Karpas-422 (cell line): ENCODE results near the gene GCNT2. TPM values are rescaled to one million over a fixed set of nuclear protein-coding genes. Genes with fewer than 3 reads are reported as not detected.
"Not testable (repeated sequence)": the region's sequence is repeated elsewhere in the genome, so short reads cannot be mapped to it uniquely, and the experiment has no call there.

Experiments used
- DNase-seq: peaks from one replicate; pipeline ENCODE4 v3.0.0-alpha.2; 2015
- H2AFZ ChIP-seq: fragments of 200-600 bp; sonication (generic); 2 replicates; pipeline ENCODE4 v1.6.1; 2014; ENCODE audit warnings: antibody characterized with exemption, low read length, mixed read lengths
- H3K27ac ChIP-seq: fragments of 200-600 bp; sonication (generic); 2 replicates; pipeline ENCODE4 v1.5.1; 2014; ENCODE audit warnings: mild to moderate bottlenecking, low read length, moderate library complexity
- H3K27me3 ChIP-seq: fragments of 200-600 bp; sonication (generic); 2 replicates; pipeline ENCODE4 v1.6.1; 2014; ENCODE audit warnings: low read length, mixed read lengths
- H3K36me3 ChIP-seq: fragments of 200-600 bp; sonication (generic); 2 replicates; pipeline ENCODE4 v1.6.1; 2014; ENCODE audit warnings: low read length, mixed read lengths; ENCODE audit not compliant: insufficient read depth
- H3K4me1 ChIP-seq: fragments of 200-600 bp; sonication (generic); 2 replicates; pipeline ENCODE4 v1.6.1; 2014; ENCODE audit warnings: mild to moderate bottlenecking, low read length, mixed read lengths
- H3K4me2 ChIP-seq: fragments of 200-600 bp; sonication (generic); 2 replicates; pipeline ENCODE4 v1.6.1; 2014; ENCODE audit warnings: low read length, low read depth, mild to moderate bottlenecking; ENCODE audit not compliant: poor library complexity, severe bottlenecking
- H3K4me3 ChIP-seq: fragments of 200-600 bp; sonication (generic); 2 replicates; pipeline ENCODE4 v1.5.1; 2014; ENCODE audit warnings: mild to moderate bottlenecking, antibody characterized with exemption, low read length, mixed read lengths
- H3K79me2 ChIP-seq: fragments of 200-600 bp; sonication (generic); 2 replicates; pipeline ENCODE4 v1.6.1; 2014; ENCODE audit warnings: mild to moderate bottlenecking, low read length, mixed read lengths
- H3K9ac ChIP-seq: fragments of 200-600 bp; sonication (generic); 2 replicates; pipeline ENCODE4 v1.6.0; 2014; ENCODE audit warnings: low read length
- H3K9me2 ChIP-seq: fragments of 200-600 bp; sonication (generic), shearing (Covaris generic); replicated peaks from 2 replicates; pipeline ENCODE4 v1.6.0; 2014; ENCODE audit warnings: mild to moderate bottlenecking, low read length, moderate library complexity; ENCODE audit not compliant: insufficient read depth
- H3K9me3 ChIP-seq: fragments of 300-700, 200-600 bp; sonication (generic); 2 replicates; pipeline ENCODE4 v1.6.1; 2014; ENCODE audit warnings: low read length, mixed read lengths
- H4K20me1 ChIP-seq: fragments of 200-600 bp; sonication (generic); 2 replicates; pipeline ENCODE4 v1.6.1; 2014; ENCODE audit warnings: mild to moderate bottlenecking, antibody characterized with exemption, low read length, low read depth; ENCODE audit not compliant: insufficient read depth
- total RNA-seq: library from RNA; depleted of rRNA; stranded (reverse); fragments of >200 nt; shearing (Covaris generic); gene quantifications from 2 replicates; pipeline ENCODE4 v1.2.3, GENCODE V29; 2014; ENCODE audit warnings: low replicate concordance

Gene GCNT2
- total RNA-seq, 1 experiment from 2014 or later, result 21.3 TPM

DNA sequence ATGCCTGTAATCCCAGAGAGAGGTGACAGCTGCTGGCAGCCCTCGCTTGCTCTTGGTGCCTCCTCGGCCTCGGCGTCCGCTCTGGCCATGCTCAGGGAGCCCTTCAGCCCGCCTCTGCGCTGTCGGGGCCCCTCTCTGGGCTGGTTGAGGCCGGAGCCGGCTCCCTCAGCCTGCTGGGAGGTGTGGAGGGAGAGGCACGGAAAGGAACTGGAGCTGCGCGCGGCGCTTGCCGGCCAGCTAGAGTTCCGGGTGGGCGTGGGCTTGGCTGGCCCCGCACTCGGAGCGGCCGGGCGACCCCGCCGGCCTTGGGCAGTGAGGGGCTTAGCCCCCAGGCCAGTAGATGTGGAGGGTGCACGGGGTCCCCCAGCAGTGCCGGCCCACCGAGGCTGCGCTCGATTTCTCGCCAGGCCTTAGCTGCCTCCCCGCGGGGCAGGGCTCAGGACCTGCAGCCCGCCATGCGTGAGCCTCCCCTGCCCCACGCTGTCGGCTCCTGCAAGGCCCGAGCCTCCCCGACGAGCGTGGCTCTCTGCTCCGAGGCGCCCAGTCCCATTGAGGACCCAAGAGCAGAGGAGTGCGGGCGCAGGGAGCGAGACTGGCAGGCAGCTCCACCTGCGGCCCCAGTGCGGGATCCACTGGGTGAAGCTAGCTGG is 138.7 kb downstream of the GCNT2 start:
- Histone ChIP-seq H4K20me1 (no peaks in the 10 kb centered on the region), H3K4me2 (no peak overlapping the region), H3K9ac (no peak overlapping the region), H2AFZ (no peak overlapping the region), H3K4me3 (no peak overlapping the region), H3K4me1 (peaks cover 7% of the 10 kb centered on the region), H3K27me3 (no peaks in the 10 kb centered on the region), H3K9me3 (no peaks in the 10 kb centered on the region), H3K36me3 (no peaks in the 10 kb centered on the region), H3K79me2 (no peaks in the 10 kb centered on the region), H3K27ac (no peak overlapping the region), H3K9me2 (no peaks in the 10 kb centered on the region)
- DNase-seq, result no peak

DNA sequence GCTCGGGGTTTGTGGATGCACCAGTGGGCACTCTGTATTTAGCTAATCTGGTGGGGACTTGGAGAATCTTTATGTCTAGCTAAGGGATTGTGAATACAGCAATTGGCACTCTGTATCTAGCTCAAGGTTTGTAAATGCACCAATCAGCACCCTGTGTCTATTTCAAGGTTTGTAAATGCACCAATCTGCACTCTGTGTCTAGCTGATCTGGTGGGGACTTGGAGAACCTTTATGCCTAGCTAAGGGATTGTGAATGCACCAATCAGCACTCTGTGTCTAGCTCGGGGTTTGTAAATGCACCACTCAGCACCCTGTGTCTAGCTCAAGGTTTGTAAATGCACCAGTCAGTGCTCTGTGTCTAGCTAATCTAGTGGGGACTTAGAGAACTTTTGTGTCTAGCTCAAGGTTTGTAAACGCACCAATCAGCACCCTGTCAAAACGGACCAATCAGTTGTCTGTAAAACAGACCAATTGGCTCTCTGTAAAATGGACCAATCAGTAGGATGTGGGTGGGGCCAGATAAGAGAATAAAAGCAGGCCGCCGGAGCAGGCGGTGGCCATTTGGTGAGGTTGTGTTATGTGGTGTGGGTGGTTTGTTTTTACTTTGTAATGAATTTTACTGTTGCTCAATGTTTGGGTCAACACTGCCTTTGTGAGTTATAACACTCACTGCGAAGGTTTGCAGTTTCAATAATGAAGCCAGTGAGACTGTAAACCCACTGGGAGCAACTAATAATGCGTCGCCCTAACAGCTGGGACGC is 139.5 kb downstream of the GCNT2 start:
- H3K9me3 ChIP-seq, H3K4me2 ChIP-seq, H3K9ac ChIP-seq, H2AFZ ChIP-seq, H3K4me1 ChIP-seq, H3K9me2 ChIP-seq, H3K27ac ChIP-seq, H4K20me1 ChIP-seq, H3K36me3 ChIP-seq, H3K79me2 ChIP-seq, H3K4me3 ChIP-seq, H3K27me3 ChIP-seq, DNase-seq: not testable (repeated sequence)

DNA sequence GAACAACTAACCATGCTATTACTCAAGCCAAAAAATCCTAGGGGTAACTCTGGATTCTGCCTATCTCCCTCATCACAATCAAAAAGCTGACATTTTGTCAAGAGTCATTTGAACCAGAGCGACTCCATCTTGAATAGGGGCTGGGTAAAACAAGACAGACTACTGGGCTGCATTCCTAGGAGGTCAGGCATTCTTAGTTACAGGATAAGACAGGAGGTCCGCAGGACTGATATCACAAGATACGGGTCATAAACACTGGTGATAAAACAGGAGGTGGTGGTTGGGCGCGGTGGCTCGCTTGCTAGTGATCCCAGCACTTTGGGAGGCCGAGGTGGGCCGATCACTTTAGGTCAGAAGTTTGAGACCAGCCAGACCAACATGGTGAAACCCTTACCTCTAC is 141.1 kb downstream of the GCNT2 start:
- H2AFZ ChIP-seq, result no peak overlapping the region
- H3K9me3 ChIP-seq, result no peaks in the 10 kb centered on the region
- no peaks in the 10 kb centered on the region for H3K4me1 ChIP-seq
- H3K36me3 ChIP-seq, result no peaks in the 10 kb centered on the region
- no peaks in the 10 kb centered on the region for H4K20me1 ChIP-seq
- H3K9me2 ChIP-seq, result no peaks in the 10 kb centered on the region
- no peak for DNase-seq
- H3K4me3 ChIP-seq, result no peak overlapping the region
- no peaks in the 10 kb centered on the region for H3K79me2 ChIP-seq
- H3K4me2 ChIP-seq, result no peak overlapping the region
- no peaks in the 10 kb centered on the region for H3K27me3 ChIP-seq
- H3K9ac ChIP-seq, result no peak overlapping the region
- H3K27ac ChIP-seq, result no peak overlapping the region

DNA sequence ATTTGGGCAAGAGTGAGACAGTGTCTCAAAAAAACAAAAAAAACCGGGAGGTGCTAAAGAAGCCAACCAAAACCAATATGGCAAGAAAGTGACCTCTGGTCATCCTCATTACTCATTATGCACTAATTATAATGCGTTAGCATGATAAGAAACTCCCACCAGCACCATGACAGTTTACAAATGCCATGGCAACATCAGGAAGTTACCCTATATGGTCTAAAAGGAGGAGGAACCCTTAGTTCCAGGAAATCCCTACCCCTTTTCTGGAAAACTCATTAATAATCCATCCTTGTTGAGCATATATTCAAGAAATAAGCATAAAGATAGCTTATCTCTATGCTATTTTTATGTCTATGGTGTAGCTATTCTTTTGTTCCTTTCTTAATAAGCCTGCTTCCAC is 141.6 kb downstream of the GCNT2 start:
- Histone ChIP-seq H3K9me3 (no peaks in the 10 kb centered on the region), H3K27ac (no peak overlapping the region), H4K20me1 (no peaks in the 10 kb centered on the region), H3K4me2 (no peak overlapping the region), H2AFZ (no peak overlapping the region), H3K27me3 (no peaks in the 10 kb centered on the region), H3K79me2 (no peaks in the 10 kb centered on the region), H3K9ac (no peak overlapping the region), H3K9me2 (no peaks in the 10 kb centered on the region), H3K36me3 (no peaks in the 10 kb centered on the region), H3K4me3 (no peak overlapping the region), H3K4me1 (no peaks in the 10 kb centered on the region)
- DNase-seq, result no peak

GRCh38 chr6:10665595-10665994 is 144.4 kb downstream of the GCNT2 start:
- not testable (repeated sequence) for H3K4me2 ChIP-seq, H3K27ac ChIP-seq, H4K20me1 ChIP-seq, H3K36me3 ChIP-seq, H3K9me2 ChIP-seq, H3K27me3 ChIP-seq, H3K79me2 ChIP-seq, H3K4me1 ChIP-seq, DNase-seq, H2AFZ ChIP-seq, H3K9me3 ChIP-seq, H3K9ac ChIP-seq, H3K4me3 ChIP-seq

- H4K20me1 ChIP-seq, result no peaks in the 10 kb centered on the region
- no peaks in the 10 kb centered on the region for H3K27me3 ChIP-seq
- H3K27ac ChIP-seq, result no peak overlapping the region
- DNase-seq, result no peak
- H3K9me3 ChIP-seq, result no peaks in the 10 kb centered on the region
- no peaks in the 10 kb centered on the region for H3K79me2 ChIP-seq
- no peak overlapping the region for H3K4me2 ChIP-seq
- no peaks in the 10 kb centered on the region for H3K4me1 ChIP-seq
- no peaks in the 10 kb centered on the region for H3K9me2 ChIP-seq
- no peaks in the 10 kb centered on the region for H3K36me3 ChIP-seq
- H2AFZ ChIP-seq, result no peak overlapping the region
- H3K4me3 ChIP-seq, result no peak overlapping the region
- no peak overlapping the region for H3K9ac ChIP-seq
Observed at GRCh38 chr6:10668126-10668917, 147.2 kb downstream of the GCNT2 start.

DNA sequence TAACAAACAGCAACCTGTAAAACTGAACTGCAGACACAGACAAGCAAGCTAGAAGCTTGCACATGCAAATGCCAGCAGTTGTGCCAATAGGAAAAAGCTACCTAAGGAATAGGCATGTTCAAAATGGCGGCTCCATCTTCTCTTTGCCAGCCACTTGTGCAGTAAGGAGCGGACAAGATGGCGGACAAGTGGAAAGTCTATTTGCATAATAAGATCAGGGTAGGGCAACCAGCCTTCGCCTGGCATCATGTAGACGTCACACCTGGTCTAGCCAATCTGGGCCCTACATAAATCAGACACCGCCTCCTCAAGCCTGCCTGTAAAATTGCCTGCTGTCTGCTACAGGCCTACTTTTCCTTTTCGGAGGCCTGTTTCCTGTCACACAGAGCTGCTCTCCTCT is 155.3 kb downstream of the GCNT2 start:
- H3K9me3 ChIP-seq, result no peaks in the 10 kb centered on the region
- H3K27ac ChIP-seq, result no peak overlapping the region
- no peaks in the 10 kb centered on the region for H3K9me2 ChIP-seq
- H3K4me3 ChIP-seq, result no peak overlapping the region
- H3K79me2 ChIP-seq, result no peaks in the 10 kb centered on the region
- no peak overlapping the region for H3K4me2 ChIP-seq
- H4K20me1 ChIP-seq, result no peaks in the 10 kb centered on the region
- no peak for DNase-seq
- H2AFZ ChIP-seq, result no peak overlapping the region
- H3K9ac ChIP-seq, result no peak overlapping the region
- H3K4me1 ChIP-seq, result no peaks in the 10 kb centered on the region
- no peaks in the 10 kb centered on the region for H3K36me3 ChIP-seq
- H3K27me3 ChIP-seq, result no peaks in the 10 kb centered on the region

- Histone ChIP-seq H3K9me2 (no peaks in the 10 kb centered on the region), H3K4me3 (no peak overlapping the region), H3K4me2 (no peak overlapping the region), H3K9ac (no peak overlapping the region), H2AFZ (no peak overlapping the region), H3K36me3 (no peaks in the 10 kb centered on the region), H4K20me1 (no peaks in the 10 kb centered on the region), H3K27me3 (no peaks in the 10 kb centered on the region), H3K9me3 (no peaks in the 10 kb centered on the region), H3K27ac (no peak overlapping the region), H3K4me1 (no peaks in the 10 kb centered on the region), H3K79me2 (no peaks in the 10 kb centered on the region)
- no peak for DNase-seq
Observed at GRCh38 chr6:10678456-10678855, 157.3 kb downstream of the GCNT2 start.
